Skeletal muscle satellite cell (primary cell): ENCODE measurements around the gene CUL4A.

ENCODE experiments used
- H3K27me3 ChIP-seq: 2 replicates; pipeline ENCODE4 v1.7.0; 2013; ENCODE audit warnings: low read length; ENCODE audit not compliant: control insufficient read depth, insufficient read depth
- H3K36me3 ChIP-seq: 2 replicates; pipeline ENCODE4 v1.7.0; 2013; ENCODE audit warnings: mild to moderate bottlenecking, control low read depth, low read length; ENCODE audit not compliant: insufficient read depth
- H3K4me1 ChIP-seq: 2 replicates; pipeline ENCODE4 v1.7.0; 2013; ENCODE audit warnings: low read length; ENCODE audit not compliant: control insufficient read depth, insufficient read depth
- H3K4me2 ChIP-seq: 2 replicates; pipeline ENCODE4 v1.7.0; 2013; ENCODE audit warnings: mild to moderate bottlenecking, low read length
- H3K4me3 ChIP-seq: 2 replicates; pipeline ENCODE4 v1.7.0; 2013; ENCODE audit warnings: low read length
- H3K9ac ChIP-seq: 2 replicates; pipeline ENCODE4 v1.7.0; 2013; ENCODE audit warnings: mild to moderate bottlenecking, low read depth, low read length, moderate library complexity
- H3K9me3 ChIP-seq: replicated peaks from 2 replicates; pipeline ENCODE4 v1.7.0; 2013; ENCODE audit warnings: mild to moderate bottlenecking, control low read depth, low read length

CUL4A gene

DNA sequence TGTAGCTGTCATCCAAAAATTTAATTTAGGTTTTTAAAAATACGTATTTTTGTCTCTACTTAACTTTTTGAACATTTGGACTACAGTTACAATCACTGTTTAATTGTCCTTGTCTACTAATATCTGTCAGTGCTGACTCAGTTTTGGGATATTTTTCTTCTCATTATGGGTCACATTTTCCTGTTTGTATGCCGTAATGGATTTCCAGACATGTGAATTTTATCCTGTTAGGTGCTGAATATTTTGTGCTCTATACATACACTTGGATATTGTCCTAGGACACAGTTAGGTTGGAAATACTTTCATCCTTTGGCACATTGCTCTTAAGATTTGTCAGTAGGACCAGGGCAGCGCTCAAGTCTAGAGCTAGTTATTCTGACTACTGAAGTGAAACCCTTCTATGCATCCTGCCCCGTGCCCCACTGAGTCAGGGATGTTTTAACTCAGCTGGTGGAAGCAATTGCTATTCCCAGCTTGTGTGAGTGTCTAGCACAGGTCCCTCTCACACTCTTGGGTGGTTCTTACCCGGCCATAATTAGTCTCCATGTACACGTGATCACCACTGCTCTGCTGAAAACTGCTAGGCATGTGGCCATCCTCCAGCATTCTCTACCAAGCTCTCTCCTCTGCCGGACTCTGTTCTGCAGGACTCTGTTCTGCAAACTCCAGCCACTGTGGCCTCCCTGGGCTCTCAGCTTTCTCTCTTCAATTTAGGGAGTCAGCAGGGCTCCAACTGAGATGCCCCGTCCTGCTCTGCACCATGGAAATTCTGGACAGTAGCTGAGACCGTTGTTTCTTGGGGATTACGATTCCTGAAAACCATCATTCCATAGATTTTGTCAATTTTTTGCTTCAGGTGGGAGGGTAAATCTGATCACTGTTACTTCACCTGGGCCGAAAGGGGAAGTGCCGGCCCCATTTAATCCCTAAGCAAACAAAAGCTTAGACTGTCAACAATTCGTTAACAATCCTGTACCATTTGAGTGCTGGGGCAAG, 39.8 kb upstream of the CUL4A start:
- no peak overlapping the region for H3K4me2 ChIP-seq
- H3K9ac ChIP-seq, result no peak overlapping the region
- no peaks in the 10 kb centered on the region for H3K9me3 ChIP-seq
- H3K27me3 ChIP-seq, result no peaks in the 10 kb centered on the region
- H3K4me1 ChIP-seq, result no peaks in the 10 kb centered on the region
- H3K4me3 ChIP-seq, result no peak overlapping the region
- H3K36me3 ChIP-seq, result peaks cover 42% of the 10 kb centered on the region

DNA sequence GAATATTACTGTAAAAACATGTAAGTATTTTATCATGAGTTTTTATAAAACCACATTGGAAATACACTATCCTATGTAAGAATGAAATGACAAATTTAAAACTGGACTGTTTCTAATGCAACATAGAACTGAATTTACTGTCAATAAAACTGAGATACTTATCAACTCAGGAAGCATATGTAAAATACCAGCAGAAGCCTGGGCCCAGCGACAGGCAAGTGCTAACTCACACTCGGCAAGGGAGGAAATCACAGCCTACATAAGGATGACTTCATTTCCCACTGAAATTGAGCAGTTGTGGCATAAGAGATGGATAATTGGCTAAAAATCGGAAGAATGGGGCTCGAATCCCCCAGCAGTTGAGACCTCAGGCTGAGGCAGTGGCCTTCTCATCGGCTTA, 38.9 kb upstream of the CUL4A start:
- H3K27me3 ChIP-seq, result no peaks in the 10 kb centered on the region
- H3K4me3 ChIP-seq, result no peak overlapping the region
- H3K9ac ChIP-seq, result no peak overlapping the region
- H3K4me1 ChIP-seq, result no peaks in the 10 kb centered on the region
- H3K36me3 ChIP-seq, result peaks cover 52% of the 10 kb centered on the region
- H3K9me3 ChIP-seq, result no peaks in the 10 kb centered on the region
- H3K4me2 ChIP-seq, result no peak overlapping the region

DNA sequence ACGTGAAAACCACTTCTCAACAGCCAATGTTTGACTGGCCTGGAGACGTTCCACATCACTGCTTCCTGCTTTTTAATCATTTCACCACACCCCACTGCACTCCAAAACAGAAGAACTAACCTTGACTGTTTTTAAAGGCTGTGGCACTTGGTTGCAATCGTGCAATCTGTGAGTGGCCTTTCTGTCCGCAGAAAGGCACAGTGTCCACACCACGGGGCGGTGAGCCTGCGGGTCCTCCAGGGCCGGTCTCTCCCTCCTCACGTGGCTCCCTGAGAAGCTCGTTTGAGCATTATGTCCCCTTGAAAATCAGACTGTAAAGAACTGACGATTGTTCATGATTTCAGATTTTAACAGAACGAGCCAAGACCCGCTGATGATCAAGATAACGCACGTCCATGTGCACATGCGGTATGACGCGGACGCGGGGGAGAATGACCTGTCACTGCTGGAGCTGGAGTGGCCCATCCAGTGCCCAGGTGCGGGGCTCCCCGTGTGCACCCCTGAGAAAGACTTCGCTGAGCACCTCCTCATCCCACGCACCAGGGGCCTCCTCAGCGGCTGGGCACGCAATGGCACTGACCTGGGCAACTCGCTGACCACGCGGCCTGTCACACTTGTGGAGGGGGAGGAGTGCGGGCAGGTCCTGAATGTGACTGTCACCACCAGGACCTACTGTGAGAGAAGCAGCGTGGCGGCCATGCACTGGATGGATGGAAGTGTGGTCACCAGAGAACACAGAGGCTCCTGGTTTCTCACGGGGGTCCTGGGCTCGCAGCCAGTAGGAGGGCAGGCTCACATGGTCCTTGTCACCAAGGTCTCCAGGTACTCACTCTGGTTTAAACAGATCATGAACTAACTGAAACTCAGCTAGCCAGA, 37.9 kb upstream of the CUL4A start:
- Histone ChIP-seq H3K36me3 (peaks cover 57% of the 10 kb centered on the region), H3K27me3 (no peaks in the 10 kb centered on the region), H3K4me2 (no peak overlapping the region), H3K4me1 (no peaks in the 10 kb centered on the region), H3K4me3 (no peak overlapping the region), H3K9ac (no peak overlapping the region), H3K9me3 (no peaks in the 10 kb centered on the region)

DNA sequence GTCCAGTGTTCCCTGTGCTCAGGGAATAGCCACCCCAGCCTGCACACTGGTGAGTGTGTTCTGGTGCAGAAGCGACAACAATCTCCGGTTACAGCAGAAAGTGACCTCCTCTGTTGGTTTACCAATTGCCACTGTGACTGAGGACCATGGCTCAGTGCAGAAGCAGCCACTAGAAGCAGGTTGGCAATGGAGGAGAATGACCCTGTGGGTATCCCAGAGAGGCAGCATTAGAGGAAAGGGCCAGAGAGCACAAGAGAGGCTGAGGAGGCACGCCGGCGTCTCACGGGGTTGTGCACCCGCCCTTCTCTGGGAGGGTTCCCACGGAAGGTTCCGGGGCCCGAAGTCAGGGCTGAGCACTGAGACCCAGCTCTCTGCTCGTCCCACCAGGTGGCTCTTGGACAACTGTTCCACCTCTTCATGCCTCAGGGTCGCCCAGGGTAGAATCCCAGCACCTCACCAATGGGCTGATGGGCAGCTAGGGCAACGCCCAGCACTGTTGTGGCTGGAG, 36.9 kb upstream of the CUL4A start:
- H3K9me3 ChIP-seq, result no peaks in the 10 kb centered on the region
- H3K36me3 ChIP-seq, result peaks cover 64% of the 10 kb centered on the region
- H3K4me2 ChIP-seq, result no peak overlapping the region
- H3K4me1 ChIP-seq, result no peaks in the 10 kb centered on the region
- no peak overlapping the region for H3K9ac ChIP-seq
- H3K4me3 ChIP-seq, result no peak overlapping the region
- no peaks in the 10 kb centered on the region for H3K27me3 ChIP-seq

DNA sequence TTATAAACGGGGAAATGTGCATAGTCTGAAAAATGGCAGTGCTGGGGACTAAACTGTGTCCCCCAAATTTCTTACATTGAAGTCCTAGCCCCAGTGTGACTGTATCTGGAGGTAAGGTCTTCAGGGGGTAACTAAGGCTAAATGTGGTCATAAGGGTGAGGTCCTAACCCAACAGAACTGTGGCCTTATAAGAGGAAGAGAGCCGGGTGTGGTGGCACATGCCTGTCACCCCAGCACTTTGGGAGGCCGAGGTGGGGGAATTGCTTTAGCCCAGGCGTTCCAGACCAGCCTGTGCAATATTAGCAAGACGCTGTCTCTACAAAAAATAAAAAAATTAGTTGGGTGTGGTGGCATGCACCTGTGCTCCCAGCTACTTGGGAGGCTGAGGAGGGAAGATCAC, 33.1 kb upstream of the CUL4A start:
- Histone ChIP-seq H3K4me1 (peaks cover 22% of the 10 kb centered on the region), H3K4me3 (no peak overlapping the region), H3K4me2 (no peak overlapping the region), H3K36me3 (peaks cover 81% of the 10 kb centered on the region), H3K9ac (no peak overlapping the region), H3K27me3 (no peaks in the 10 kb centered on the region), H3K9me3 (no peaks in the 10 kb centered on the region)

DNA sequence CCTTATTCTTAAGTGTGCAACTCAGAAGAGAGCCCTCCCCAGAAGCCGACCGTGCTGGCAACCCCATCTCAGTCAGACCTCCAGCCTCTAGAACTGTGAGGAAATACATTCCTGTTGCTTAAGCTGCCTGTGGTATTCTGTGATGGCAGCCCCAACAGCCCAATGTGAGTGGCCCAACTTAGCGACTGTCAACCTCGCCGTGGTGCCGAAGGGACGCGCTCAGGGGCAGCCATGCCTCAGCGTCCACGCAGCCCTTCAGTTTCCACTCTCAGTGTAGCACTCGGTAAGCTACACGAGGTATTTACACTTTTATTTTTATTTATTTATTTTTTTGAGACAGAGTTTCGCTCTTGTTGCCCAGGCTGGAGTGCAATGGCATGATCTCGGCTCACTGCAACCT, 32.6 kb upstream of the CUL4A start:
- H3K4me1 ChIP-seq, result peaks cover 22% of the 10 kb centered on the region
- H3K4me3 ChIP-seq, result no peak overlapping the region
- no peak overlapping the region for H3K4me2 ChIP-seq
- no peaks in the 10 kb centered on the region for H3K27me3 ChIP-seq
- peaks cover 81% of the 10 kb centered on the region for H3K36me3 ChIP-seq
- H3K9ac ChIP-seq, result no peak overlapping the region
- H3K9me3 ChIP-seq, result no peaks in the 10 kb centered on the region

DNA sequence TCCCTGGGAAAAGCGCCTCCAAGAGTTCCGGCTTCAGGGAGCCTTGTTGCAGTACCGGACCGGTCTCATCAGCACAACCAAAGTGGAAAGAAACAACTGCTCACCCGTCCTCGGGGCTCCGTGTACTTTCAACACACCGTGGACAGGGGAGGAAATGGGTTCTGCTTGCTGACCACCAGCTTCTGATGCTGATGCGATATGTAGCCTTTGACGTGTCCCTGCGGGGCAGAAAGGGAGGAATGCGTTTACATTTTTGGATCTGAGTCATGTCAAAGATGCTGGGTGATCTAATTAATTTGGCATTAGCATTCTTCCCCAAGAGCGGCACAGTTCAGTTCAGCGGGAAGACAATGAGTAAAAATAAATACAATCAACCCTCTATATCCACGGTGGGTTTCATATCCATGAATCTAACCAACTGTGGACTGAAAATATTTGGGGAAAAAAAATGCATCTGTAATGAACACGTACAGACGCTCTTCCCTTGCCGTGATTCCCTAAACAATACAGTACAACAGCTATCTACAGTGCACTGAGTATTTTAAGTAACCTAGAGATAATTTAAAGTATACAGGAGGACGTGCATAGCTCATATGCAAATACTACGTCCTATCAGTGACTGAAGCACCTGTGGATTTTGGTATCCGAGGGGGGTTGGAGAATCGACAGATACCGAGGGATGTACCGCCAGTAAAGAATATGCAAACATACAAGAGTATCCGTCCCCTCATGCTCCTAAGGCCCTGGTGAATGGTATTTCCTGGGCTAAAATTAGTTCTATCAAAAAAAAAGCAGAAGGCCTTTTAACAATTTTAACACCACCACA, 31.1 kb upstream of the CUL4A start:
- Histone ChIP-seq H3K4me3 (peak overlapping the region; percentile 12), H3K27me3 (no peaks in the 10 kb centered on the region), H3K4me1 (peaks cover 22% of the 10 kb centered on the region), H3K4me2 (peak overlapping the region; percentile 57), H3K9ac (peak overlapping the region; percentile 70), H3K9me3 (no peaks in the 10 kb centered on the region), H3K36me3 (peaks cover 78% of the 10 kb centered on the region)

DNA sequence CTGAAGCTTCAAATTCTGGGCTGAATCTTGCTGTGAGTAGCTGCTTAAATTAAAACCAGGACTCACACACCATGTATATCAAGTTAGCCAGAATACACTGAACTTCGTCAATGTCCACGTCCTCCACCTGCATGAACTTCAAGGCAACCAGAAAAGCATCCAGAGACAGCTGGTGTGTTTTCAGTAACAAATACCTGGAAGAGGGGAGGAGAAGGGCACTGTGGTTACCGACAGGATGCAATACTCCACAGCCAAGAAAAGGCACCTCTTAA, 30.6 kb upstream of the CUL4A start:
- H3K36me3 ChIP-seq, result peaks cover 83% of the 10 kb centered on the region
- peaks cover 26% of the 10 kb centered on the region for H3K4me1 ChIP-seq
- H3K9ac ChIP-seq, result peak overlapping the region; percentile 41

DNA sequence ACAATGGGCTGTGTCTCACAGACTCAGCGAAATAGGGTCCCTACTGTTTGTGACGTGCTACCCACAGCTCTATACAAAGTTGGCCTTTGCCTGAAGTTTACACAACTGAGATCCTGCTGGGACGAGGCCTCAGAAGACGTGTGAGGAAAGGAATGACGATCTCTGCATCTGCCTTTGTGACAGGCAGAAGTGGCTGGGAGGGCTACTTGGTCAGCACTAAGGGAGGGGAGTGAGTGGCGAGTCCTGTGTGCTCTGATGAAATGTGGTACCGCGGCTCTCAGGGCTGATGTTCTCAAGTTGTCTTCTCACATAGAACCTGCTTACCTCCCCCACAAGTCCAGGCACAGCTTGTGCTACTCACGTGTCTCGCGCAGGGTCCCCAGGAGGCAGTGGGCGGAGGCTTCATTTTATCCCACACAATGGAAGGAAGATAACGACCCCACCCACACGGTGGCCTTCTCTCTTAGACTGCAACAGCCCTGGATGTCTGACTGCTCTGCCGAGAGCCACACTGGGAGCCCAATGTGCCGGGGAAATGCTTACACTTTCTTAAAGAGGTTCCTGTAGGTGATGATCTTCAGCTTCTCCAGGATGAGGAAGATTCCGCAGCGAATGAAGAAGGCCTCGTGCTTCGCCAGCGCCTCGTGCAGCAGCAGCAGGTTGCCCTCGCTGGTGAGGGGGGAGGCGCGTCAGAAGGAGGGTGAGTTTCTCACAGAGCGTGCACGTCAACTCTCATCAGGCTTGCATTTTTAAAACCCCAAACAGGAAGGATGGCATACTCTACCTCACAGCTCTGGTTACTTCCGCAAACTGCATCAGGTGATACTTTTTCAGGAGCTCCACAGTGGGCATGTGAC, 29.8 kb upstream of the CUL4A start:
- Histone ChIP-seq H3K27me3 (no peaks in the 10 kb centered on the region), H3K4me1 (peaks cover 33% of the 10 kb centered on the region), H3K36me3 (peaks cover 82% of the 10 kb centered on the region), H3K9ac (peak overlapping the region; percentile 41), H3K4me3 (no peak overlapping the region), H3K9me3 (no peaks in the 10 kb centered on the region), H3K4me2 (no peak overlapping the region)

More for the DNA sequence above, 30.6 kb upstream of the CUL4A start:
- H3K9me3 ChIP-seq, result no peaks in the 10 kb centered on the region
- no peaks in the 10 kb centered on the region for H3K27me3 ChIP-seq
- H3K4me2 ChIP-seq, result peak overlapping the region; percentile 57
- no peak overlapping the region for H3K4me3 ChIP-seq

DNA sequence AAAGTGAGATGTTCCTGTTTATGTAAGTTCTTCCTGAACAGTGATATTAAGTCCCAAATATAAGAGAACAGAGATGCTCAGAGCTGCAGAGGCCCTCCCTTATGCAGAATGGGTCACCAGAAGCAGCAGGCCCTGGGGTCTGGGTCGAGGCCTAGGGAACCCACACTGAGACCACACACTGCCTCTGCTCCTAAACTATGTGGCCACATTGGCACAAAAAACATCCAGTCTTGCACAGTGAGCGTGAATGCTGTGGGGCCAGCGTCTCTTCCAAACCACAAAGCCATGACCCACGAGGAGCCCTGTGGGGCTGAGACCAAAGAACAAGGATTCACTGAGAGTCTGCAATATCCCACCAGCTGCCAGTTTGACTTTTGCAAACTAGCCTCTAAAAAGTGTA, 27.4 kb upstream of the CUL4A start:
- Histone ChIP-seq H3K9ac (no peak overlapping the region), H3K9me3 (no peaks in the 10 kb centered on the region), H3K4me2 (no peak overlapping the region), H3K27me3 (no peaks in the 10 kb centered on the region), H3K36me3 (peaks cover 68% of the 10 kb centered on the region), H3K4me1 (peaks cover 57% of the 10 kb centered on the region), H3K4me3 (no peak overlapping the region)
